ENCODE measurements around the gene NCKAP5L.

- TF ChIP-seq POLR2A (IDR thresholded peaks at IDR 0.05; ENCODE audit: low read depth, low read length): no peak
- TF ChIP-seq POLR2AphosphoS5 (IDR thresholded peaks at IDR 0.05; ENCODE audit: low read depth, low read length): no peak
These were observed 663 bp downstream of the NCKAP5L start for GRCh38 chr12:49827401-49828099.
